Midbrain (tissue), 1 donor: ENCODE data around the gene PREB.
"Not testable (repeated sequence)": the region's sequence is repeated elsewhere in the genome, so short reads cannot be mapped to it uniquely, and the experiment has no call there.

ENCODE experiments used
- DNase-seq: peaks from one replicate; lab custom pipeline; 2025; lab: John Stamatoyannopoulos, UW

Gene PREB, protein sequence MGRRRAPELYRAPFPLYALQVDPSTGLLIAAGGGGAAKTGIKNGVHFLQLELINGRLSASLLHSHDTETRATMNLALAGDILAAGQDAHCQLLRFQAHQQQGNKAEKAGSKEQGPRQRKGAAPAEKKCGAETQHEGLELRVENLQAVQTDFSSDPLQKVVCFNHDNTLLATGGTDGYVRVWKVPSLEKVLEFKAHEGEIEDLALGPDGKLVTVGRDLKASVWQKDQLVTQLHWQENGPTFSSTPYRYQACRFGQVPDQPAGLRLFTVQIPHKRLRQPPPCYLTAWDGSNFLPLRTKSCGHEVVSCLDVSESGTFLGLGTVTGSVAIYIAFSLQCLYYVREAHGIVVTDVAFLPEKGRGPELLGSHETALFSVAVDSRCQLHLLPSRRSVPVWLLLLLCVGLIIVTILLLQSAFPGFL

DNA sequence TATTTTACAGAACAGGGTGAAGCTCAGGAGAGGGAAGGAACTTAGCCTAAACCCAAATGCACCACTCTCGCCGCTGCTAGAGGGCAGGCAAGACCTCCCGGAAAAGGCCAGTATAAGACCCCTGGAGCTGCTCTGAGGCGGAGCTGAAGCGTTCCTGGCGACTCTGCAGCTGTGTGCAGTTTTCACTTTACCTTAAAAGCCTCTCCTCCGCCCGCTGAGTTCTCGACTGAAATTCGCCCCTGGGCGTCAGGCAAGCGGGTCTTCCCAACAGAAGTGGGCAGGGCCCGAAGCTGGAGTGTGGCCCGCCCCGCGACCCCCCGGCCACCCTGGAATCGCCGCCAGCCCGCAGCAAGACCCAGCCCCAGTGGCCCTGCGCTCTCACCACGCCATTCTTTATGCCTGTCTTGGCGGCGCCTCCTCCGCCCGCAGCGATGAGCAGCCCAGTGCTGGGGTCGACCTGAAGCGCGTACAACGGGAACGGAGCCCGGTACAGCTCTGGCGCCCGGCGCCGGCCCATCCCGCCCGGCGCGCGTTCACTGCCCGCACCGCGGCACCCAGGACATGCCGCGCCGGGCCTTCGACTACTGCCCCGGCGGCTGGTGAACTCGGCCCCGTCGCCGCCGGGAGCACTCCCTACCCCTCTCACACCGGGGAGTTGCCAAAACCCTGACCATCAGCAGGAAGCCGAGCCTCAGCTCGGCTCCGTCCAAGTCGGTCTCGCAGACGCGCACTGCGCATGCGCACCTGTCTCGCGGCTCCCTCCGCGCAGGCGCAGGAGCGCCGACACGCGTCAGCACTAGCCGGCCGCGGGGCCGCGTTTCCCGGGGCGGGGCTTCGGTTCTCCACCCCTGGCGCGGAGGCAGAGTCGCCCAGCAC is at the start of gene PREB:
Gene PREB, minus strand, starts transcription at position 732 of the 876 bp plus-strand sequence. Its CDS starts 215 bp downstream, at position 517.
- DNase-seq: peak; percentile 97

DNA sequence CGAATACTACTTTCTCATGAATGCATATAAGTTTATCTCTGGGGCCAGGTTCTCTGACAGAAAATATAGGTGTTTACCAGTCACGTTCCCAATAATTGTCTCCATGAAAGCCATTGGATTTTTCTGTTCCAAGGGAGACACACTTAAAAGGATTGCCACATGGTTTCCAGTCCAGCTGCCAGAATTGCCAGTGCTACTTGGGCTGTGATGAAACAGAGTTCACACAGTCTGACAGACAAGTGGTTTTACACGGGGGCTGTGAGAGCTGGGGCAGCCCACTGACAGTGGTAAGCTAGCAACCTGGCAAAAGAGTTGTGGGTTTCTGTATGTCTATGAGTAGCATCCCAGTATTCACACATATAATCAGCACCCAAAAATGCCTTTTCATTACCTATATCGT is 49.7 kb upstream of the PREB start:
- DNase-seq: no peak

DNA sequence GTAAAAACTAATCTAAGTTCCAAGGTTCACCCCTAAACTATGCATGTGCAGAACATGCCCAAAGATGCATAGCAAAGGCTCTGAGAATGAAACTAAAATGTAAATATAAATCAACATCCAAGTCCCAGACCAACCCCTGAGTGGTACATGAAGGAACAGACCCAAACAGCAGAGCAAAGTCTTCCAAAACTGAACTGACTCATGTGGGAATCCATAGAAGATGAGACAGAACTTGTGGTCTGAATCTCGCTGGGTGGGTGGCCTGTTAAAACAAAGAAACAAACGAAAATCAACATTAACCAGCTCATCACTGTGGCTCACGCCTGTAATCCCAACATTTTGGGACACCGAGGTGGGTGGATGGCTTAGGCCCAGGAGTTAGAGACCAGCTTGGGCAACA is 47.9 kb upstream of the PREB start:
- no peak for DNase-seq

DNA sequence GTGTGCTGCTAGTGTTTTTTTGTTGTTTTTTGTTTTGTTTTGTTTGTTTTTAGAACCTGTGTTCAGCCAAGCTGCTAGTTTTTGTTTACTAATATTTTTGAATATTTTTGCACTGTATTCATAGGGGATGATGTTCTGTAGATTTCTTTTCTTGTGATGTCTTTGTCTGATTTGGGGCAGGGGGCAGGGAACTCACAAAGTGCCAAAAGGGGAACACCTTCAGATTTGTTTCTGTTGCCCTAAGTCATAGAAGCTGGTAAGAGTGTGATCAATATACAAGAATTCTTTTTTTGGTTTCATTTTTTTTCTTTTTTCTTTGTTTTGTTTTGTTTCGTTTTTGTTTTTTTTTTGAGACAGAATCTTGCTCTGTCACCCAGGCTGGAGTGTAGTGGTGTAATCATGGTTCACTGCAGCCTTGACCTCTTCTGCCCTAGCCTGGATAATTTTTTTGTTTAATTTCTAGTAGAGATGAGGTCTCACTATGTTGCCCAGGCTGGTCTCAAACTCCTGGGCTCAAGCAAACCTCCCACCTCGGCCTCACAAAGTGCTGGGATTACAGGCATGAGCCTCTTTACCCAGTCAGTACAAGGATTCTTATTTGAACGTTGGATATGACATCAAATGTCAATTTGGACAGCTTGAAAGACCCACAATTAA is 45.0 kb upstream of the PREB start:
- DNase-seq: no peak

DNA sequence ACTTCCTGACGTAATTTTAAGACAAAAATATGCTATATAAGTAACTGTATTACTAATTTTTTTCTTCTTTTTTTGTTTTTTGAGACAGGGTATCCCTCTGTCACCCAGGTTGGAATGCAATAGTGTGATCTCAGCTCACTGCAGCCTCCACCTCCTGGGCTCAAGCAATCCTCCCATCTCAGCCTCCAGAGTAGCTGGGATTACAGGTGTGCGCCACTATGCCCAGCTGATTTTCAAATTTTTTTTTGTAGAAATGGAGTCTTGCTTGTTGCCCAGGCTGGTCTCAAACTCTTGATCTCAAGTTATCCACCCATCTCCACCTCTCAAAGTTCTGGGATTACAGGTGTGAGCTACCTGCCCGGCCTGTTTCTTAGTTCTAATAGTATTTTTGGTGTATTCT is 44.0 kb upstream of the PREB start:
- no peak for DNase-seq

DNA sequence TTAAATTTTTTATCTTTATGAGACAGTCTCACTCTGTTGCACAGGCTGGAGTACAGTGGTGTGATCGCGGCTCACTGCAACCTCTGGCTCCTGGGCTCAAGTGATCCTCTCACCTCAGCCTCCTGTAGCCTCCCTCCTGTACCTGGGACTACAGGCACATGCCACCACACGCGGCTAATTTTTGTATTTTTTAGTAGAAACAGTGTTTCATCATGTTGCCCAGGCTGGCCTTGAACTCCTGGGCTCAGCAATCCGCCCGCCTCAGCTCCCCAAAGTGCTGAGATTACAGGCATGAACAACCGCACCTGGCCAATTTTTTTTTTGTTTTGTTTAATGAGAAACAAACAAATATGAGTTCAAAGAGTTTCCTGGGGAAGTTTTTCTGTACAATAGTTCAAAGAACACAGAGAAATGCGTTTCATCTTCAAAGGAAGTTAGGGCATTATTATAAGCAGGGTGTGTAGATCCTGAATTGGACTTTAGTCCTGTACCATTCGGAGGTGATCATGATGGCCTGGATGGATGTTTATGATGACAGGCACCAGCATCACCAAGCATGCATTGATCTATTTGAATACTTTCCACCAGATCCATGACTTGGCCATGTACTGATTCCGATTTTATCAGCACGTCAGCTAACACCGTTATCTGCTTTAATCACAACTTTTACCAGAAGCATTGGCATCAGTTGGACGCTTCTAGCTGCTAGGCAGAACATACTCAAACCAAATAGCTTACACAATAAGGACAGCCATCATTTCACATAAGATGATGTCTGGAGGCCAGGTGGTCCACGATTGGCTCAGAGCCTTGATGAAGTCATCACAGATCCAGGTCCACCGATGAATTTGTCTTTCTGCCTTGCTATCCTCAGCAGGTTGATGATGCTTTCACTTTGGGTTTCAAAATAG is 43.3 kb upstream of the PREB start:
- no peak for DNase-seq

DNA sequence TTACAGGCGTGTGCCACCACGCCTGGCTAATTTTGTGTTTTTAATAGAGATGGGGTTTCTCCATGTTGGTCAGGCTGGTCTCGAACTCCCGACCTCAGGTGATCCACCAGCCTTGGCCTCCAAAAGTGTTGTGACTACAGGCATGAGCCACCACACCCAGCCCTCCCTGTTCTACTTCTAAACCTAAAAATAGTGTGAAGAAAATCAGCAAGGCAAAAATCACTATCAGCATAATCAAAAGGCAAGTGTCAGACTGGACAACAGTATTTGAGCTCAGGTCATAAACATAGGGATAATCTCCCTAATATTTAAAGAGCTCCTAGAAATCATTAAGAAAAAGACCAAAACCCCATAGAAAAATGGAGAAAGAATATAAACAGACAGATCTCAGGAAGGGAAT is 41.3 kb upstream of the PREB start:
- DNase-seq: not testable (repeated sequence)

DNA sequence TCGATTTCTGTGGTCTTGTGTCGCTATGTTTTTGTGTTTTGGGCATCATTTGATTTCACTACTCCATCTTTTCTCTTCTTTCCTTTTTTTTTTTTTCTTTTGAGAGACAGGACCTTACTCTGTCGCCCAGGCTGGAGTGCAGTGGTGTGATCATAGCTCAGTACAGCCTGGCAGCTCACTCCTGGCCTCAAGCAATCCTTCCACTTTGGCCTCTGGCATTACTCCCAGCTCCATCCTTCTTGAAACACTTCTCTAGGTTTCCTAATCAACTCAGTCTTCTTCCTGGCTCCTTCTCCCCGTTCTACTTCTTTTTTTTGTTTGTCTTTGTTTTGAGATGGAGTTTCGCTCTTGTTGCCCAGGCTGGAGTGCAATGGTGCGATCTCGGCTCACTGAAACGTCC is 40.9 kb upstream of the PREB start:
- DNase-seq: no peak

DNA sequence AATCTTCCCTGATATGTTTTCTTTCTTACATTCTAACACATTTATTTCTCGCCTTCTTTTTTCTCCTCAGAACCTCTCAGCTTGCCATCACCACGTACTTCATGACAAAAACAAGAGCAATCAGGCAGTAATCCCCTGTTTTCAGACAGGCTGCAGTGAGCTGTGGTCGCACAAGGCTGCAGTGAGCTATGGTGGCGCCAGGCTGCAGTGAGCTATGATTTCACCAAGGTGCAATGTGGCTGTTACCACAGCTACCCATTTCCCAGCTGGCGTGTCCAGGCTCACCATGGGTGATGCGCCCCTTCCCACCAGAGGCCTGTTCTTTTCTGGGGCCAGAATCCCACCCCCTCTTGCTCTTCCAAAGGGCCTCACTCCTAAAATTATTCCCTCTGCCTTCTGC is 40.2 kb upstream of the PREB start:
- DNase-seq: no peak

DNA sequence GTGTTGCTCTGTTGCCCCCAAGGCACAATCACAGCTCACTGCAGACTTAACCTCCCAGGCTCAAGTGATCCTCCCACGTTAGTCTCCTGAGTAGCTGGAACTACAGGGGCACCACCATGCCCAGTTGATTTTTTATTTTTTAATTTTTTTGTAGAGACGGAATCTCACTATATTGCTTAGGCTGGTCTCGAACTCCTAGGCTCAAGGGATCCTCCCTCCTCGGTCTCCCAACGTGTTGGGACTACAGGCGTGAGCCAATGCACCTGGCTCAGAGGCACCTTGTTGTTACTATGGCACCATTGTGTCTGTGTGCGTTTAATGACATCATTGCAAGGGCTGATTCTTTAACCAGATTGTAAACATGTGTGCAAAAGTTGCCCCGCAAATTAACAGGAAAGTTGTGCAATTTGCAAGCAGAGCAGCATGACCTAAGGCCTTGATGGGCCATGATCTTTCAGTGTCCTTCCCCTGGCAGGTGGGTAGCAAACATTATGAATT is 37.0 kb upstream of the PREB start:
- DNase-seq: no peak

DNA sequence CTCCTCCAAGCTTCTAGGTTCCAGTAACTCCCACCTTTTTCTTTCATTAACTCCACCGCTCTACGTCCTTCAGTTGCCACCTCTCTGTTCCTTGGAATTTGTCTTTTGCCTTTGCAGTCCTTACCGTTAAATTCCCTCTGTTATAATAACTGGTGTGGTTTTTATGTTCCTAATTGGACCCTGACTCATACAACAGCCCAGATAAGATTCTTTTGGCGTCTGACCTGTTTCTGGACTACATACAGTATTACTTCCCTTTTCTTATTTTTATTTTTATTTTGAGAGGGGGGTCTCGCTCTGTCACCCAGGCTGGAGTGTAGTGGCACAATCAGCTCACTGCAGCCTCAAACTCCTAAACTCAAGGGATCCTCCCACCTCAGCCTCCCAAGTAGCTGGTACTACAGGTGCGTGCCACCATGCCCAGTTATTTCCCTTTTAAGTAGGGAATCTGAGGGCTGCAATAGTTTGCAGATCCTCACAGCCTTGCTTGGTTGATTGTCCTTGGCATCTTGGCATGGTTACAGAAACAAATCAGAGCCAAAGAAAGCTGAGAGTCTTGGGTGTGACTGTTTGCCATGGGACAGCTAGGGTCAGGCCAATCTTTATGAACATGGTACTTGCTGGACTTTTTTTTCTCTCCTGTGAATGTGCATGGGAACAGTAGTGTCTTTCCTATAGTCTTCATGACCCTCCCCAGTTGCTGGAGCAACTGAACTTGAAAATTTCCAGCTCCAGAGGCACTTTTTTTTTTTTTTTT is 36.3 kb upstream of the PREB start:
- no peak for DNase-seq

DNA sequence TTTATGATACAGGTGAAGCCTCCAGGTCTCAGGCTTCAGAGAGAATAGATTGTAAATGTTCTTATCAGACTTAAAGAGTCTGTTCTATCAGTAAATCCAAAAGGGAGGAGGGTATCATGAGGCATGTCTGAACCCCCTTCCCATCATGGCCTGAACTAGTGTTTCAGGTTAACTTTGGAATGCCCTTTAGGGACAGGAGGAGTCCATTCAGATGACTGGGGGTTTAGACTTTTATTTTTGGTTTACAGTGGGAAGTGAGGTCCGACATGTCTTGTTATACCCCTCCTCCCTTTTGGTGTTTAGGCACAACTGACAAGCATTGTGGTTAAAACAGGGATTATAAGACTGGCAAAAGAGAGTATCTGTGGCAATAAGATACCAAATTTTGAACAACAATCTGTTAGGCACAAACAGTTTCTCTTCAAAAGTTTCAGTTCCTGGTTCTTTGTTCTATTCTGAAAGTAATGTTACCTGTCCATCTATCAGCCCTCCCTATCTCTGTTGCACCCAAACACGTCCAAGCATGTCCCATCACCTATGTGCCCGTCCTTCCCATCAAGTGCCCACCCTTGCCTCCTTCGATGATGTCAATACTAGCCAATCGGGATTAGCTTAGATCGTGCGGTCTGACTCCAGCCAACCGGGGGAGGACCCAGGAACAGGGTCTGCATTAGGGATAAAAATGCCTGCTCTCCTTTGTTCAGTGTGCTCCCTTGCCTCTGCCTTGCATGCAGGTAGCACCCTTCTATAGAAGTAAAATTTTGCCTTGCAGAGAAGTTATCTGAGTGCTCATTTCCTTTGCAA is 30.7 kb upstream of the PREB start:
- DNase-seq: no peak

DNA sequence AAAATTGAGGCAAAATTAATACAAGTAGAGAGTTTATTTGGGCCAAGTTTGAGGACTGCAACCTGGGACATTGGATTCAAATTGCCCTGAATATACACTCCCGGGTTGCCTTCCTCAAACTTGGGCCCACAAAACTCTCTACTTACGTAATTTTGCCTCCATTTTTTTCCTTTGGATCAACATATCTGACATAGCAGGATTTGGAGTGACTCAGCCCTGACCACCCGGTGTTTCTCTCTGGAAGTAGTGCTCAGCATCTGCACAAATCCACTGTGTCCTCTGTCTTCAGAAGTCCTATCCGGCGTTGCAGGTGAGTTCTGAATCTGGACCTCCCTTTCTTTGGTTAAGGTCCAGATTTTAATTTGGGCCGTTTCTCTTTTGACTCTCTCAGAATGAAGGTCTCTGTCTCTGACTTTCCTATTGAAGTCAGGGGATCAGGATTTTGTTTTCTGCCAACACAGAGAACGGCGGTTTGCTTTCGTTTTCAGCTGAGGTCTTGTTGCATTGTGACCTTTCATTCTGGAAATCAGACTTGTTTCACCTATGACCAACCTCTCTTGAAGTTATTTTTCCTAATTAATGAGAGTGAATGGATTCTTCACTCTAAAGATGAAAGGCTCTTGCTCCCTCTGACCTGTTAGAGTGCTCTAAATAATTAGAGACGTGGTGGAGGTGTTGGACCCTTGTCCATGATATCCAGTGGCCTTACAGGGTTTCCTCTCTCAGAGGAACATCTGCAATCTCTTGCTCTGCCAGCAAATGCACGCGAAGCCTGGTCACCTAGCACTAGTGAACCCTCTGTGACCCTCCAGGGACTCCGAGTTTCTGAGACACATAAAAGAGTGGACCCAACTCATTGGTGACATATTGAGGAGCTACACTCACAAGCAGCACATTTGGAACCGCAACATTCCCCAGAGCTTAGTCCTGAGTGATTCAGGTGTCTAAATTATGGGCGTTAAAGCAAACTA is 28.0 kb upstream of the PREB start:
- DNase-seq: no peak

DNA sequence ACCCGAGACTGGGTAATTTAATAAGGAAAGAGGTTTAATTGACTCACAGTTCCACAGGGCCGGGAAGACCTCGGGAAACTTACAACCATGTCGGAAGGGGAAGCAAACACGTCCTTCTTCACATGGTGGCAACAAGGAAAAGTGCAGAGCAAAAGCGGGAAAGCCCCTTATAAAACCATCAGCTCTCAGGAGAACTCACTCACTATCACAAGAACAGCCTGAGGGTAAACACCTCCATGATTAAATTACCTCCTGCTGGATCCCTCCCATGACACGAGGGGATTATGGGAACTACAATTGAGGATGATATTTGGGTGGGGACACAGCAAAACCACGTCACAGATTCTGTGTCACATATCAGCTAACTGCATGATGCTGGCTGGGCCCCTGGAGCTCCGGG is 25.8 kb upstream of the PREB start:
- no peak for DNase-seq

DNA sequence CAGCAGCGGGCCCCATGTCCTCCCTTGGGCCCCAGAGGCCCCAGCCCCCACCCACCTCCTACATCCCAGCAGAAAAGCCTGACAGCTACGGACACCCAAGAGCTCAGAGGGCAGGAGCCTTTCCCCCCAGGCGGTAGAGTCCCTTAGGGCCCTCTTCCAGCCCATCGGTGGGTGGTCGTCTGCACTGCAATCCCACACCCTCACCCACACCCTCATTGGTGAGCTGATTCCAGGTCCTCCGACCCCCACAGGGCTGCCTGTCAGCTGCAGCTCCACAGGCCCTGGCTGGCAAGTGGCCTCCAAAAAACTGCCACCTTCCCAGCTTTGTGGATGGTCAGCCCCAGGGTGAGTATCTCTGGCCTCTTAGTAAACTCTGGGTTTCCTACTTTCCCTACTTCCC is 24.8 kb upstream of the PREB start:
- DNase-seq: no peak

DNA sequence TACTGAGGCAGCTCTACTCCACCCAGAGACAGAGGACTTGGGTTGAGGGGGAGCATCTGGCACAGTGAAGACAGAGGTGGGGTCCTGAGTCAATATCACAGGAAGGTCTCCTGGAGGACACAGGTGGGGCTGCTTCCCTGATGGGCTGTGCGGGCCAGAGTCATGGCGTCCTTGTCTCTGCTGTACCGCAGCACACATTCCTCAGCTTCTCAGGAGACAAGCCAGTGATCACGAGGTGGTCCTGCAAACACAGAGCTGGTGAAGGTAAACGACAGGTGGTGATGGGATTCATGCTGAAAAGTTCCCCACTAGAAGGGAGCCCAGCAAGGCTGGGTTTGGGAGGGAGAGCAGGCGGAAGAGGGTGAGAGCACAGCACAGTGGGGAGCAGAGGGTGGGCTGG is 24.0 kb upstream of the PREB start:
- DNase-seq: no peak

DNA sequence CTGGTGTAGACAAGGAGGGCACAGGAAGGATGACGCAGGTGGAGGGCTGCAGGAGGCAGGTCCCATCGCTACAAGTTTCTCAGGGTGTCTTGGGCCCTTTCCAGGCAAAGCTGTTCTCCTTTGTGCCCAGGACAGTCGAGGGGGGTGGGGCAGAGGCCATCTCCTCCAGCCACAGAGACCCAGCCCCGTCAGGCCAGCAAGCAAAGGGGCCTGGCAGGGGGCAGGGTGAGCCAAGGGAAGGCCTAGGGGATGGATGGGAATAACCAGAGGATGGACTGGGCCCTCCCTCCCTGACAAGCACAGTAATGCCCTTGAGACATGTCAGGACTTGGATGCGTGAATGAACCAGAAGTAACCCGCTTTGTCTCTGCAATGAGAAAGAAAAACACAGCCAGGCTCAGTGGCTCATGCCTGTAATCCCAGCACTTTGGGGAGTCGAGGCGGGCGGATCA is 20.7 kb upstream of the PREB start:
- no peak for DNase-seq

DNA sequence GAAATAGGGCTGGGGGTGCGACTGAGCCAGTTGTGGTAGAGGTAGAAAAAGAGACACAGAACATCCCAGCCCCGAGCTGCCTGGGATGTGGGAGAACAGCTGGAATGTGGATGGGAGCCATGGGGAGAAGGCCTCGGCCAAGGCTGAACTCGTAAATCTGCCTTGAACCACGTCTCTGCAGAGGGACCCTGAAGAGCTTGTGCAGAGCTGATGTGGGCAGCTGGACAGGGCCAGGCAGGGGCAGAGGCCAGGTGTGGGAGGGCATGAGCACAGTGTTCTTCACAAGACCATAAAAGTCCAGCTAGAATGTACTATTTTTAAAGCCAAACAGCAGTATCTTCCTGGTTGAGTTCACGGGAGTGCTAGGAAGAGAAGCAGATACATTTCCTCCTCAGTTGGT is 20.1 kb upstream of the PREB start:
- DNase-seq: no peak
